Astrocyte of the cerebellum (primary cell): ENCODE measurements around the gene COQ10B.

ENCODE experiments used
- DNase-seq: peaks from one replicate; pipeline ENCODE4 v3.0.0-alpha.2; 2011; ENCODE audit warnings: low read depth
- H3K4me3 ChIP-seq: 2 replicates; pipeline ENCODE4 v1.5.1; 2011; ENCODE audit warnings: mild to moderate bottlenecking, low read depth, low read length, moderate library complexity
- in situ Hi-C: cut with HindIII; loops from 2 replicates; pipeline ENCODE4 v1.10.0; 2017; ENCODE audit warnings: low sequenced_read_pairs
- TF ChIP-seq, protein P1 (sequence below): IDR thresholded peaks from 2 replicates; pipeline ENCODE4 v1.5.1; 2012; ENCODE audit warnings: low read length, low read depth, moderate library complexity, mild to moderate bottlenecking; ENCODE audit errors: missing control alignments

COQ10B gene

DNA sequence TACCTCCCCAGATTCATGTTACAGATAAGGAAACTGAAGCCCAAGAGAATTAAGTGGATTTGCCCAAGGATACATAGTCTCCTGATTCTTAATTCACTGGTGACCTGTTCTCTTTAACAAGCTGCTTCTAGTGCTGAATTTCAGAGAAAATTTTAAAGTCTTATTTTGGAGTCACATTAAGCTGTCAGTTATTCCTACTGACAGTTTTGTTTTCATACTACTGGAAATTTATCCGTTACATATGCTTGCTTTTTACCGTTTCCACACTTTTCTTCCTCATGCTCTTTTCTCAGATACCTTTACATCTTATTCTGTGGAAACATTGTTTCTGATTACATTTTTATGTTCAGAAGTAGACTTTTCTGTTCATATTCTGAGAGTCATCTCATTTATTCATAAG, 63.8 kb downstream of the COQ10B start:
- in situ Hi-C loops = no loop called here
- TF ChIP-seq, protein P1, sequence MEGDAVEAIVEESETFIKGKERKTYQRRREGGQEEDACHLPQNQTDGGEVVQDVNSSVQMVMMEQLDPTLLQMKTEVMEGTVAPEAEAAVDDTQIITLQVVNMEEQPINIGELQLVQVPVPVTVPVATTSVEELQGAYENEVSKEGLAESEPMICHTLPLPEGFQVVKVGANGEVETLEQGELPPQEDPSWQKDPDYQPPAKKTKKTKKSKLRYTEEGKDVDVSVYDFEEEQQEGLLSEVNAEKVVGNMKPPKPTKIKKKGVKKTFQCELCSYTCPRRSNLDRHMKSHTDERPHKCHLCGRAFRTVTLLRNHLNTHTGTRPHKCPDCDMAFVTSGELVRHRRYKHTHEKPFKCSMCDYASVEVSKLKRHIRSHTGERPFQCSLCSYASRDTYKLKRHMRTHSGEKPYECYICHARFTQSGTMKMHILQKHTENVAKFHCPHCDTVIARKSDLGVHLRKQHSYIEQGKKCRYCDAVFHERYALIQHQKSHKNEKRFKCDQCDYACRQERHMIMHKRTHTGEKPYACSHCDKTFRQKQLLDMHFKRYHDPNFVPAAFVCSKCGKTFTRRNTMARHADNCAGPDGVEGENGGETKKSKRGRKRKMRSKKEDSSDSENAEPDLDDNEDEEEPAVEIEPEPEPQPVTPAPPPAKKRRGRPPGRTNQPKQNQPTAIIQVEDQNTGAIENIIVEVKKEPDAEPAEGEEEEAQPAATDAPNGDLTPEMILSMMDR = no peak
- peak overlapping the region; percentile 79 for H3K4me3 ChIP-seq
- DNase-seq = no peak
